DOHH2 (cell line): ENCODE data around the gene ROBO1.

Experiments used
- H3F3A ChIP-seq: fragments of 200-600 bp; sonication (generic), shearing (Covaris generic); 2 replicates; pipeline ENCODE4 v1.6.0; 2016; ENCODE audit warnings: antibody characterized with exemption, mild to moderate bottlenecking; ENCODE audit not compliant: control insufficient read depth, insufficient read depth
- H3K27ac ChIP-seq: fragments of 200-600 bp; sonication (generic); 2 replicates; pipeline ENCODE4 v1.5.1; 2014; ENCODE audit warnings: low read depth, mild to moderate bottlenecking, low read length, moderate library complexity
- H3K27me3 ChIP-seq: fragments of 200-600 bp; sonication (generic); 2 replicates; pipeline ENCODE4 v1.6.1; 2014; ENCODE audit warnings: mild to moderate bottlenecking, low read length, mixed read lengths; ENCODE audit not compliant: control insufficient read depth
- H3K36me3 ChIP-seq: fragments of 200-600 bp; sonication (generic); 2 replicates; pipeline ENCODE4 v1.6.1; 2014; ENCODE audit warnings: mild to moderate bottlenecking, low read length, moderate library complexity, mixed read lengths; ENCODE audit not compliant: control insufficient read depth
- H3K4me1 ChIP-seq: fragments of 200-600 bp; sonication (generic); 2 replicates; pipeline ENCODE4 v1.6.1; 2014; ENCODE audit warnings: mild to moderate bottlenecking, low read length, mixed read lengths; ENCODE audit not compliant: control insufficient read depth
- H3K4me2 ChIP-seq: fragments of 200-600 bp; sonication (generic); 2 replicates; pipeline ENCODE4 v1.6.0; 2014; ENCODE audit warnings: mild to moderate bottlenecking, low read length, moderate library complexity
- H3K4me3 ChIP-seq: fragments of 200-600 bp; sonication (generic); 2 replicates; pipeline ENCODE4 v1.5.1; 2014; ENCODE audit warnings: mild to moderate bottlenecking, low read length, mixed read lengths
- H3K79me2 ChIP-seq: fragments of 200-600 bp; sonication (generic); 2 replicates; pipeline ENCODE4 v1.6.1; 2014; ENCODE audit warnings: mild to moderate bottlenecking, low read length, mixed read lengths; ENCODE audit not compliant: control insufficient read depth
- H3K9me2 ChIP-seq: fragments of 200-600 bp; sonication (generic); replicated peaks from 2 replicates; pipeline ENCODE4 v1.6.1; 2014; ENCODE audit warnings: mild to moderate bottlenecking, low read length, mixed read lengths; ENCODE audit not compliant: control insufficient read depth
- H3K9me3 ChIP-seq: fragments of 200-600 bp; sonication (generic); 2 replicates; pipeline ENCODE4 v1.6.1; 2014; ENCODE audit warnings: antibody characterized with exemption, low read length, mixed read lengths; ENCODE audit not compliant: control insufficient read depth, insufficient read depth
- H4K20me1 ChIP-seq: fragments of 200-600 bp; sonication (generic); 2 replicates; pipeline ENCODE4 v1.6.0; 2014; ENCODE audit warnings: low read depth, mild to moderate bottlenecking, antibody characterized with exemption, low read length, moderate library complexity; ENCODE audit not compliant: control insufficient read depth, insufficient read depth
- CTCF ChIP-seq: fragments of 200-600 bp; sonication (generic); IDR thresholded peaks from one replicate; pipeline ENCODE4 v1.5.1; 2014; ENCODE audit warnings: antibody characterized with exemption, mild to moderate bottlenecking, low read depth, low read length; ENCODE audit not compliant: poor library complexity, severe bottlenecking
- EZH2phosphoT487 ChIP-seq: fragments of 200-600 bp; sonication (generic); IDR thresholded peaks from 2 replicates; pipeline ENCODE4 v1.6.1; 2017; ENCODE audit warnings: borderline replicate concordance, mild to moderate bottlenecking, antibody characterized with exemption, low read length, moderate library complexity, mixed read lengths

ROBO1 gene

DNA sequence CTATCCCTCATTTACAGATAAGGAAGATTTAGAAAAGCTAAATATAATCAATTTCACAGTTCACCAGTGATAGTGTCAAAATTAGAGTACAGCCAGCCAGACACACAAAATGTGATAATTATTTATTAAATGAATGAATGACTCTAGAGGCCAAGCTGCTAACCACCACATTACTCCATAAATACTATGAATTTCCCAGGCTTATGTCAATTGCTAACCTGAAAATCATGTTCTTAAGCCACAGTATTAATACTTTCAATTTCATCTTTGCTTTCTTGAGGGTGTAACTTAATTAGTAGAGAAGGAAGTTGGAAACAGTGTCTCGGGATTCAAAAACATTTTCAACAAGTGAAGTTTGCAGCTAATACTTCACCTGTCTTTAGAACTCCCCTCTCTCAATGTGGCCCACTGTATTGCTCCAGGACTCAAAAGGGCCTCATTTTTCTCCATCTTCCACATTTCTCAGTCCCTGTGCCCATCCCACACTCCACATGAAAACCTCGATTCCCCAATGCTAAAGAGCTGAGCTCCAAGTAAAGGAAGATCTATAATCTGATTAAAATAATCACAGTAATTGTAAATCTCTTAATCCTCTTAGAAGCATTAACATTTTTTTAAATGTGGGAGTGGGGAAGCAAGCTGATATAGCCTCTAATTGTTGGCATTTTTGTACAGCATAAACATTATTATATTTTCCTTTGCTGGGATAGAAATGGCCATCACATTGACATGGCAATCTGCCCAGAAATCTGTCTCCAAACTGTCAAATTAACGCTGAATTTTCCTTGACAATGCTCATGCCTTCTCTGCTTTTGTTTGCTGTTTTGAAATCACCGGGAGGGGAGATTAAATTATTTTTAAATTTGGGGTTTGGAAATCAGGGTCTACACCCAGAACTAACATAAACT lies 765.1 kb downstream of the ROBO1 start:
- no peaks in the 10 kb centered on the region for H3K27me3 ChIP-seq
- H3K4me1 ChIP-seq, result no peaks in the 10 kb centered on the region
- no peaks in the 10 kb centered on the region for H3K9me2 ChIP-seq
- no peaks in the 10 kb centered on the region for H3K9me3 ChIP-seq
- H3K27ac ChIP-seq, result no peak overlapping the region
- TF ChIP-seq CTCF (no peak), EZH2phosphoT487 (no peak)
- H3F3A ChIP-seq, result no peaks in the 10 kb centered on the region
- no peak overlapping the region for H3K4me2 ChIP-seq
- H3K36me3 ChIP-seq, result no peaks in the 10 kb centered on the region
- no peak overlapping the region for H3K4me3 ChIP-seq
- H3K79me2 ChIP-seq, result no peaks in the 10 kb centered on the region
- no peaks in the 10 kb centered on the region for H4K20me1 ChIP-seq

DNA sequence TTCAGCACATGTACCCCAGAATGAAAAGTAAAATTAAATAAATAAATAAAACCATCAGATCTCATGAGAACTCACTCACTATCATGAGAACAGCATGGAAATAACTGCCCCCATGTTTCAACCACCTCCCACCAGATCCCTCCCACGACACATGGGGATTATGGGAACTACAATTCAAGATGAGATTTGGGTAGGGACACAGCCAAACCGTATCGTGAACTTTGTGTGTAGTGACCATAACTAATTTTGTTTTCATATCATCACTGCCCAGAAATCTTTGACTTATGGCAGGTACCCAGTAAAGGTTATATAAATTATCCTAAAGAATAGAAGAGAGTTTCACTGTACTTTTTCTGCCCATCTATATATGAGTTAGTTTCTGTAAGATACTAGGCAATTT lies 766.5 kb downstream of the ROBO1 start:
- no peaks in the 10 kb centered on the region for H3K36me3 ChIP-seq
- no peaks in the 10 kb centered on the region for H3K79me2 ChIP-seq
- no peak for TF ChIP-seq CTCF
- no peaks in the 10 kb centered on the region for H3K27me3 ChIP-seq
- no peaks in the 10 kb centered on the region for H3K4me1 ChIP-seq
- H3K4me3 ChIP-seq, result no peak overlapping the region
- no peaks in the 10 kb centered on the region for H3K9me2 ChIP-seq
- no peak overlapping the region for H3K4me2 ChIP-seq
- H4K20me1 ChIP-seq, result no peaks in the 10 kb centered on the region
- no peaks in the 10 kb centered on the region for H3K9me3 ChIP-seq
- no peak overlapping the region for H3K27ac ChIP-seq
- no peaks in the 10 kb centered on the region for H3F3A ChIP-seq

- H3K27me3 ChIP-seq, result no peaks in the 10 kb centered on the region
- no peaks in the 10 kb centered on the region for H3F3A ChIP-seq
- no peaks in the 10 kb centered on the region for H3K36me3 ChIP-seq
- H3K4me2 ChIP-seq, result no peak overlapping the region
- no peaks in the 10 kb centered on the region for H3K9me3 ChIP-seq
- no peak for TF ChIP-seq EZH2phosphoT487
- no peak for TF ChIP-seq CTCF
- H3K4me1 ChIP-seq, result no peaks in the 10 kb centered on the region
- no peaks in the 10 kb centered on the region for H4K20me1 ChIP-seq
- H3K27ac ChIP-seq, result no peak overlapping the region
- no peak overlapping the region for H3K4me3 ChIP-seq
- H3K79me2 ChIP-seq, result no peaks in the 10 kb centered on the region
- no peaks in the 10 kb centered on the region for H3K9me2 ChIP-seq
Observed at GRCh38 chr3:78999139-78999538, 768.7 kb downstream of the ROBO1 start.
